ENCODE data around the gene YBX2.

DNA sequence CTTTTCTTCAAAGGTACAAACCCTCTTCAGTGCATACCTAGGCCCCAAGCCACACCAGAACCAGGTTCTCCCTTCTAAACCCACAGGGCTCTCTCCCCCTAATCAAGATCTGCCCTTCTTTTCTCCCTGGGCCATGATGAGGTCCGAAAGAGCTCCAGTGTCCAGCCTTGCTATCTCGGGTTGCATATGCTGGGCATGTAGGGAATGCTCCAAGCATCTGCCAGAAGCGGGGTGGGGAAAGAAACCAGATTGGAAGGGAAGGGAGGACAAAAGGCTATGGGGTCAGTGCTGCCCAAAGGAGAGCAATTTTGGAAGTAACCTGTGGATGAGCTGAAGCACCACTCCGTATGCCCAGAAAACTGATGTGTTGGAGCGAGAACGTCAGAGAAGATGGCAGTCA lies 45.2 kb downstream of the YBX2 start:
- TF ChIP-seq, protein P1, sequence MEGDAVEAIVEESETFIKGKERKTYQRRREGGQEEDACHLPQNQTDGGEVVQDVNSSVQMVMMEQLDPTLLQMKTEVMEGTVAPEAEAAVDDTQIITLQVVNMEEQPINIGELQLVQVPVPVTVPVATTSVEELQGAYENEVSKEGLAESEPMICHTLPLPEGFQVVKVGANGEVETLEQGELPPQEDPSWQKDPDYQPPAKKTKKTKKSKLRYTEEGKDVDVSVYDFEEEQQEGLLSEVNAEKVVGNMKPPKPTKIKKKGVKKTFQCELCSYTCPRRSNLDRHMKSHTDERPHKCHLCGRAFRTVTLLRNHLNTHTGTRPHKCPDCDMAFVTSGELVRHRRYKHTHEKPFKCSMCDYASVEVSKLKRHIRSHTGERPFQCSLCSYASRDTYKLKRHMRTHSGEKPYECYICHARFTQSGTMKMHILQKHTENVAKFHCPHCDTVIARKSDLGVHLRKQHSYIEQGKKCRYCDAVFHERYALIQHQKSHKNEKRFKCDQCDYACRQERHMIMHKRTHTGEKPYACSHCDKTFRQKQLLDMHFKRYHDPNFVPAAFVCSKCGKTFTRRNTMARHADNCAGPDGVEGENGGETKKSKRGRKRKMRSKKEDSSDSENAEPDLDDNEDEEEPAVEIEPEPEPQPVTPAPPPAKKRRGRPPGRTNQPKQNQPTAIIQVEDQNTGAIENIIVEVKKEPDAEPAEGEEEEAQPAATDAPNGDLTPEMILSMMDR (IDR thresholded peaks at IDR 0.05) = no peak
- no peak for TF ChIP-seq POLR2A (IDR thresholded peaks at IDR 0.05)
- no peak for TF ChIP-seq EP300 (IDR thresholded peaks at IDR 0.05)
